HTERT RPE-1 (cell line): ENCODE results near the gene PRKN.
"Not testable (repeated sequence)": the region's sequence is repeated elsewhere in the genome, so short reads cannot be mapped to it uniquely, and the experiment has no call there.

ENCODE experiments used
- in situ Hi-C: fragments of 300-500 bp; cut with MboI; formaldehyde crosslinking; loops from 4 replicates; pipeline ENCODE4 v1.14.3; 2020; ENCODE audit warnings: low sequenced_read_pairs

The PRKN gene

GRCh38 chr6:162543221-162543620, 184.3 kb downstream of the PRKN start:
- in situ Hi-C loops = no loop called here

GRCh38 chr6:162541019-162541601, 186.5 kb downstream of the PRKN start:
- in situ Hi-C loops = no loop called here

- in situ Hi-C loops = no loop called here
Measured at GRCh38 chr6:162539321-162539720, 188.2 kb downstream of the PRKN start.

- in situ Hi-C loops = no loop called here
Measured at GRCh38 chr6:162538643-162539064, 188.9 kb downstream of the PRKN start.

GRCh38 chr6:162533009-162533400, 194.6 kb downstream of the PRKN start:
- in situ Hi-C loops = no loop called here

GRCh38 chr6:162532283-162533008, 195.1 kb downstream of the PRKN start:
- in situ Hi-C loops = no loop called here

GRCh38 chr6:162531391-162531790, 196.2 kb downstream of the PRKN start:
- in situ Hi-C loops = not testable (repeated sequence)

- in situ Hi-C loops = no loop called here
Measured at GRCh38 chr6:162528538-162528937, 199.0 kb downstream of the PRKN start.

GRCh38 chr6:162526960-162527359, 200.6 kb downstream of the PRKN start:
- in situ Hi-C loops = no loop called here

GRCh38 chr6:162525181-162525580, 202.4 kb downstream of the PRKN start:
- in situ Hi-C loops = no loop called here

GRCh38 chr6:162512744-162513143, 214.8 kb downstream of the PRKN start:
- in situ Hi-C loops = no loop called here

- in situ Hi-C loops = no loop called here
Measured at GRCh38 chr6:162497389-162497788, 230.2 kb downstream of the PRKN start.

GRCh38 chr6:162493917-162494316, 233.6 kb downstream of the PRKN start:
- in situ Hi-C loops = no loop called here

- in situ Hi-C loops = no loop called here
Measured at GRCh38 chr6:162491637-162492036, 235.9 kb downstream of the PRKN start.

GRCh38 chr6:162489101-162489976, 238.2 kb downstream of the PRKN start:
- in situ Hi-C loops = no loop called here

- in situ Hi-C loops = no loop called here
Measured at GRCh38 chr6:162488444-162488843, 239.1 kb downstream of the PRKN start.

- in situ Hi-C loops = no loop called here
Measured at GRCh38 chr6:162485464-162485863, 242.1 kb downstream of the PRKN start.

GRCh38 chr6:162481938-162482337, 245.6 kb downstream of the PRKN start:
- in situ Hi-C loops = no loop called here

GRCh38 chr6:162481320-162481719, 246.2 kb downstream of the PRKN start:
- in situ Hi-C loops = no loop called here

GRCh38 chr6:162478192-162478671, 249.3 kb downstream of the PRKN start:
- in situ Hi-C loops = no loop called here

- in situ Hi-C loops = no loop called here
Measured at GRCh38 chr6:162474722-162475121, 252.8 kb downstream of the PRKN start.

GRCh38 chr6:162471842-162472241, 255.7 kb downstream of the PRKN start:
- in situ Hi-C loops = no loop called here
